Fibroblast of pulmonary artery (primary cell): ENCODE data around the gene OR13A1.
"Not testable (repeated sequence)": the region's sequence is repeated elsewhere in the genome, so short reads cannot be mapped to it uniquely, and the experiment has no call there.

Source experiments
- DNase-seq: peaks from one replicate; pipeline ENCODE4 v3.0.0-alpha.2; 2010; ENCODE audit warnings: low read depth
- H3K4me3 ChIP-seq: replicated peaks from 2 replicates; pipeline ENCODE4 v1.5.1; 2011; ENCODE audit warnings: low read depth, mild to moderate bottlenecking, control low read depth, low read length, moderate library complexity
- TF ChIP-seq, protein P1 (sequence below): IDR thresholded peaks from 2 replicates; pipeline ENCODE4 v1.5.1; 2011; ENCODE audit warnings: mild to moderate bottlenecking, control low read depth, low read length, inconsistent platforms; ENCODE audit errors: missing control alignments

The OR13A1 gene

DNA sequence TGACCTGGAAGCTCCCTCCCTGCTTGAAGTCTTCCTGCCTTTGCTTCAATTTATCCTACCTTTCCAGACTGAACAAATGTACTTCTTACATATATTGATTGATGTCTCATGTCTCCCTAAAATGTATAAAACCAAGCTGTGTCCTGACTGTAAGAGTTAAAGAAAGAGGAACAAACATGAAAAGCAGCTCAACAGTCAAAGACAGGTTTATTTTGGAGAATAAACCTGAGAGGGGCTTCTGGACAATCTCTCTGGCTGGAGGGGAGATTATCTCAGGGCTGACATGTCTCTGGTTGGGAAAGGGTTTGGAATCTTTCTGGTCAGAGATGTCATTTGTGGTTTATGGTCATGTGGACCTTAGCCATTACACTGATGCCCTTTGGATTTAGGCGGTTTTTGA lies 41.0 kb downstream of the OR13A1 start:
- no peak overlapping the region for H3K4me3 ChIP-seq
- TF ChIP-seq, protein P1, sequence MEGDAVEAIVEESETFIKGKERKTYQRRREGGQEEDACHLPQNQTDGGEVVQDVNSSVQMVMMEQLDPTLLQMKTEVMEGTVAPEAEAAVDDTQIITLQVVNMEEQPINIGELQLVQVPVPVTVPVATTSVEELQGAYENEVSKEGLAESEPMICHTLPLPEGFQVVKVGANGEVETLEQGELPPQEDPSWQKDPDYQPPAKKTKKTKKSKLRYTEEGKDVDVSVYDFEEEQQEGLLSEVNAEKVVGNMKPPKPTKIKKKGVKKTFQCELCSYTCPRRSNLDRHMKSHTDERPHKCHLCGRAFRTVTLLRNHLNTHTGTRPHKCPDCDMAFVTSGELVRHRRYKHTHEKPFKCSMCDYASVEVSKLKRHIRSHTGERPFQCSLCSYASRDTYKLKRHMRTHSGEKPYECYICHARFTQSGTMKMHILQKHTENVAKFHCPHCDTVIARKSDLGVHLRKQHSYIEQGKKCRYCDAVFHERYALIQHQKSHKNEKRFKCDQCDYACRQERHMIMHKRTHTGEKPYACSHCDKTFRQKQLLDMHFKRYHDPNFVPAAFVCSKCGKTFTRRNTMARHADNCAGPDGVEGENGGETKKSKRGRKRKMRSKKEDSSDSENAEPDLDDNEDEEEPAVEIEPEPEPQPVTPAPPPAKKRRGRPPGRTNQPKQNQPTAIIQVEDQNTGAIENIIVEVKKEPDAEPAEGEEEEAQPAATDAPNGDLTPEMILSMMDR: no peak
- DNase-seq: no peak

DNA sequence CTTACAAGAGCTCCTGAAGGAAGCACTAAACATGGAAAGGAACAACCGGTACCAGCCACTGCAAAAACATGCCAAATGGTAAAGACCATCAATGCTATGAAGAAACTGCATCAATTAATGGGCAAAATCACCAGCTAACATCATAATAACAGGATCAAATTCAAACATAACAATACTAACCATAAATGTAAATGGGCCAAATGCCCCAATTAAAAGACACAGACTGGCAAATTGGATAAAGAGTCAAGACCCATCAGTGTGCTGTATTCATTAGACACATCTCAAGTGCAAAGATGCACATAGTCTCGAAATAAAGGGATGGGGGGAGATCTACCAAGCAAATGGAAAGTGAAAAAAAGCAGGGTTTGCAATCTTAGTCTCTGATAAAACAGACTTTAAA lies 47.6 kb downstream of the OR13A1 start:
- DNase-seq, H3K4me3 ChIP-seq: not testable (repeated sequence)

DNA sequence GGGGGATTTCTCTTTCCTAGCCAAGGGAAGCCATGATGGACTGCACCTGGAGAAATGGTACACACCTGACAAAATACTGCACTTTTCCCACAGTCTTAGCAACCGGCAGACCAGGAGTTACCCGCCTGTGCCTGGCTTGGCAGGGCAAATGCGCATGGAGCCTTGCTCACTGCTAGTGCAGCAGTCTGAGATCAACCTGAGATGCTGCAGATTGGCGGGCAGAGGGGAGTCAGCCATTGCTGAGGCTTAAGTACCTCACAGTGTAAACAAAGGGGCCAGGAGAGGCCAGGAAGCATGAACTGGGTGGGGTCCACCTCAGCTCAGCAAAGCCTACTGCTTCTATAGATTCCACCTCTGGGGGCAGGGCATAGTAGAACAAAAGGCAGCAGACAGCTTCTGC lies 49.4 kb downstream of the OR13A1 start:
- no peak overlapping the region for H3K4me3 ChIP-seq
- TF ChIP-seq, protein P1: no peak
- DNase-seq: no peak

DNA sequence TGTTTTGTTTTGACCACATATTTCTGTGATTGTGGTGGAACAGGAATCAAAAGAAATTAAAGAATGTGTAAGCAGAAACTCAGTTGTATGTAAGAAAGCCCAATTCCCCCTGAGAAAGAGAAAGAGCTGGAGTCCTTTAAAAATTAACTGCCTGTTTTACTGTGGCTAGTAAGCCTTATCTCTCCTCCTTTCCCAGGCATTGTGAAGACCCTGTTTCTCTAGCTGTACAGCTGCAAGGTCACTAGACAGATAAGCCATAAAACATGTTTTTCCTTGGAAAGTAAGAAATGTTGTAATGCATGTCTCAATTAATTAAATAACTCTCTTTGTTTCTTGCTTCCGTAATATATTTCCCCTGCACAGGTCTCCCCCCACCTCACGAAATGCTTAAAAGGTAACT lies 53.5 kb downstream of the OR13A1 start:
- H3K4me3 ChIP-seq: no peak overlapping the region
- DNase-seq: no peak
- TF ChIP-seq, protein P1: no peak

DNA sequence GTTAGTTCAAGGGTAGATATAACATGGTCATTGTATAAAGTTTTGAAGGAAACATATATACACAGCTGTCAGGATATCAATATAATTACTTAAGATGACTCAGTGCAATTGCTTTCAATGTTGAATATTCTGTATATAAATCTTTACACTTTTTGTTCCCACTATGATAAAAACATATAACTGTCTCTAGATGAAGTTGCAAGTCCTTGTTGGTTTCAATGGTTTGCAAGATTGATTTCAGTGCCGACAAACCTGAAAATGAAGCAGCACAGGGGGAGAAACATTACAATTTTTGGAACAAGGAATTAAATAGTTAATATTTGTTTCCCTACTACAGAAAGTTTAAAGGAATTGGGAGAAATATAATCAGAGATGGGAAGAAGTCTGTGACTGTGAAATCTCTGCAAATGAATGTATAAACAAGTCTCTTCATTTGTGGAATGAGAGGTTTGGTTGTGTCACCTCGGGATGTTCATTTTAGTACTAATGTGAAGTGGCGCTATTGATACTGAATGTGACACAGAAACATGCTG lies 54.1 kb downstream of the OR13A1 start:
- H3K4me3 ChIP-seq: no peak overlapping the region
- DNase-seq: no peak
- TF ChIP-seq, protein P1: no peak

DNA sequence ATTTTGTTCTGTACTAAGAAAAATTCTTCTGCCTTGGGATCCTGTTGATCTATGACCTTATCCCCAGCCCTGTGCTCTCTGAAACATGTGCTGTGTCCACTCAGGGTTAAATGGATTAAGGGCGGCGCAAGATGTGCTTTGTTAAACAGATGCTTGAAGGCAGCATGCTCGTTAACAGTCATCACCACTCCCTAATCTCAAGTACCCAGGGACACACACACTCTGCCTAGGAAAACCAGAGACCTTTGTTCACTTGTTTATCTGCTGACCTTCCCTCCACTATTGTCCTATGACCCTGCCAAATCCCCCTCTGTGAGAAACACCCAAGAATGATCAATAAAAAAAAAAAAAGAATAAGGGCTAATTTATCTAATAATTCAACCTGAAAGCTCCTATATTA lies 54.8 kb downstream of the OR13A1 start:
- DNase-seq: not testable (repeated sequence)

DNA sequence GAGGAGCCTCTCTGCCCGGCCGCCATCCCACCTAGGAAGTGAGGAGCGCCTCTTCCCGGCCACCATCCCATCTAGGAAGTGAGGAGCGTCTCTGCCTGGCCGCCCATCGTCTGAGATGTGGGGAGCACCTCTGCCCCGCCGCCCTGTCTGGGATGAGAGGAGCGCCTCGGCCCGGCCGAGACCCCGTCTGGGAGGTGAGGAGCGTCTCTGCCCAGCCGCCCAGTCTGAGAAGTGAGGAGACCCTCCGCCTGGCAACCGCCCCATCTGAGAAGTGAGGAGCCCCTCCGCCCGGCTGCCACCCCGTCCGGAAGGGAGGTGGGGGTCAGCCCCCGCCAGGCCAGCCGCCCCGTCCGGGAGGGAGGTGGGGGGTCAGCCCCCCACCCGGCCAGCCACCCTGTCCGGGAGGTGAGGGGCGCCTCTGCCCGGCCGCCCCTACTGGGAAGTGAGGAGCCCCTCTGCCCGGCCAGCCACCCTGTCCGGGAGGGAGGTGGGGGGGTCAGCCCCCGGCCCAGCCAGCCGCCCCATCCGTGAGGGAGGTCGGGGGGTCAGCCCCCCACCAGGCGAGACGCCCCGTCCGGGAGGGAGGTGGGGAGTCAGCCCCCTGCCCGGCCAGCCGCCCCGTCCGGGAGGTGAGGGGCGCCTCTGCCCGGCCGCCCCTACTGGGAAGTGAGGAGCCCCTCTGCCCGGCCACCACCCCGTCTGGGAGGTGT lies 55.5 kb downstream of the OR13A1 start:
- not testable (repeated sequence) for H3K4me3 ChIP-seq

More for the DNA sequence above, 54.8 kb downstream of the OR13A1 start:
- H3K4me3 ChIP-seq: not testable (repeated sequence)

DNA sequence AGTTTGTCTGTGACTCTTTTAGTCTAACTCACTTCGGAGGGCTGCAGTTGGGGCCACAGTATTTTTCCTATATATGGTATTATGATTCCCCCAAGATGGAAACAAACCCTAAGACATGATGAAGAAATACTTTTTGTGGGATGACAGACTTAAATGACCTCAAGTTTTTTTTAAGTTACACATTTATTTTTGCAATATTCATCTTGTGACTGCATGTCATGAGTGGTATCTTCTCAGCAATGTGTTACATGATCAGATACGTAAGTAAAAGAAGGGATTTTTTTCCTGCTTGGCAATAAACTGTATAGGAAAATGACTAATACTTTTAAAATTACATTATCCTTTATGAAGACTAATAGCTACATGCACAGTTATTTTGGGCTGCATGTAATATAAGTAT lies 57.8 kb downstream of the OR13A1 start:
- TF ChIP-seq, protein P1: no peak
- H3K4me3 ChIP-seq: no peak overlapping the region
- no peak for DNase-seq

More for the DNA sequence above, 55.5 kb downstream of the OR13A1 start:
- DNase-seq: not testable (repeated sequence)
